Suprapubic skin (tissue), 4 donors: ENCODE measurements around the gene NAGK. TPM values are rescaled to one million over a fixed set of nuclear protein-coding genes. Genes with fewer than 3 reads are reported as not detected.

Source experiments
- DNase-seq, 2 donors: peaks; one replicate each; pipeline ENCODE4 v3.0.0-alpha.2; 2019; ENCODE audit warnings: low spot score in 2 of 2
- H3K27ac ChIP-seq: fragments of 200-600 bp; sonication (generic); one replicate; pipeline ENCODE4 v1.5.1; 2019
- H3K27me3 ChIP-seq: fragments of 200-600 bp; sonication (generic); one replicate; pipeline ENCODE4 v1.5.1; 2019
- H3K36me3 ChIP-seq: fragments of 200-600 bp; sonication (generic); one replicate; pipeline ENCODE4 v1.5.1; 2019
- H3K4me1 ChIP-seq: fragments of 200-600 bp; sonication (generic); one replicate; pipeline ENCODE4 v1.5.1; 2019
- H3K4me3 ChIP-seq: fragments of 200-600 bp; sonication (generic); one replicate; pipeline ENCODE4 v1.5.1; 2019; ENCODE audit warnings: mild to moderate bottlenecking
- H3K9me3 ChIP-seq: fragments of 200-600 bp; sonication (generic); one replicate; pipeline ENCODE4 v1.5.1; 2019
- EP300 ChIP-seq: sonication (generic); formaldehyde crosslinking; IDR thresholded peaks from one replicate; pipeline ENCODE4 v1.6.1; 2017; ENCODE audit warnings: antibody characterized with exemption
- POLR2A ChIP-seq, 2 donors: fragments of 450-650 bp; IDR thresholded peaks; one replicate each; pipeline ENCODE4 v1.6.1; 2017; ENCODE audit warnings: antibody characterized with exemption in 2 of 2, mild to moderate bottlenecking in 2 of 2, moderate library complexity in 2 of 2
- POLR2AphosphoS5 ChIP-seq, 3 donors: sonication (generic); formaldehyde crosslinking; IDR thresholded peaks; one replicate each; pipeline ENCODE4 v1.6.1; 2017; ENCODE audit warnings: antibody characterized with exemption in 3 of 3
- WGBS: methylation state at CpG from one replicate; pipeline ENCODE4 v1.1.5; 2018; 5-methylcytosine and 5-hydroxymethylcytosine counted together
- total RNA-seq, 4 donors: library from RNA; depleted of rRNA; stranded (reverse); fragments of >200 nt; gene quantifications; one replicate each; pipeline ENCODE4 v1.1.0, GENCODE V29; 2016
- TF ChIP-seq, protein P1 (sequence below), 2 donors: fragments of 200-600 bp in 1 of 2; fragments of 450-650 bp in 1 of 2; sonication (generic) in 1 of 2; IDR thresholded peaks; one replicate each; pipeline ENCODE4 v1.5.1; 2016 to 2019; ENCODE audit warnings: antibody characterized with exemption in 2 of 2, mild to moderate bottlenecking in 1 of 2, moderate library complexity in 1 of 2

Gene NAGK
- total RNA-seq, 4 donors from 2014 or later, result 122 to 233 (median 153) TPM

DNA sequence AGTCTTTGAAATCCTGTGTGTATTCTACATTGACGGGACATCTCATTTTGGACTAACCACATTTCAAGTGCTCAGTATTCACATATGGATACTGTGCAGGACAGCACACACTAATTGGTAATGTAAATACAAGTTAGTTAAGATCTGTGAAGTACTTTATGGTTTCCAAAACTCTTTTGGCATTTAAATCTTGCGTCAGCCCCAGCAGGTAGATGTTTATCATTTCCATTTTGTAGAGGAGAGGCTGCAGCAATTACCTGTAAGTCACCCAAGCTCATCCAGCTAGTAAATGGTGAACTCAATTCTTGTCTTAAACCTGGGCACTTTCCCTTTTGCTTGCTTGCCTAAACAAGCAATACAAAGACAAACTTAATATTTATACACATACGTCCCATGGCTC is 1.6 kb upstream of the NAGK start:
- WGBS, result 58% methylated on average over 3 of the region's 3 CpGs
- no peak overlapping the region for H3K4me3 ChIP-seq
- no peaks in the 10 kb centered on the region for H3K27me3 ChIP-seq
- H3K9me3 ChIP-seq, result no peaks in the 10 kb centered on the region
- peaks cover 73% of the 10 kb centered on the region for H3K4me1 ChIP-seq
- TF ChIP-seq EP300 (no peak), POLR2AphosphoS5 (IDR thresholded peaks at IDR 0.05) (no peak), POLR2A (IDR thresholded peaks at IDR 0.05) (no peak)
- TF ChIP-seq, protein P1, sequence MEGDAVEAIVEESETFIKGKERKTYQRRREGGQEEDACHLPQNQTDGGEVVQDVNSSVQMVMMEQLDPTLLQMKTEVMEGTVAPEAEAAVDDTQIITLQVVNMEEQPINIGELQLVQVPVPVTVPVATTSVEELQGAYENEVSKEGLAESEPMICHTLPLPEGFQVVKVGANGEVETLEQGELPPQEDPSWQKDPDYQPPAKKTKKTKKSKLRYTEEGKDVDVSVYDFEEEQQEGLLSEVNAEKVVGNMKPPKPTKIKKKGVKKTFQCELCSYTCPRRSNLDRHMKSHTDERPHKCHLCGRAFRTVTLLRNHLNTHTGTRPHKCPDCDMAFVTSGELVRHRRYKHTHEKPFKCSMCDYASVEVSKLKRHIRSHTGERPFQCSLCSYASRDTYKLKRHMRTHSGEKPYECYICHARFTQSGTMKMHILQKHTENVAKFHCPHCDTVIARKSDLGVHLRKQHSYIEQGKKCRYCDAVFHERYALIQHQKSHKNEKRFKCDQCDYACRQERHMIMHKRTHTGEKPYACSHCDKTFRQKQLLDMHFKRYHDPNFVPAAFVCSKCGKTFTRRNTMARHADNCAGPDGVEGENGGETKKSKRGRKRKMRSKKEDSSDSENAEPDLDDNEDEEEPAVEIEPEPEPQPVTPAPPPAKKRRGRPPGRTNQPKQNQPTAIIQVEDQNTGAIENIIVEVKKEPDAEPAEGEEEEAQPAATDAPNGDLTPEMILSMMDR (IDR thresholded peaks at IDR 0.05), result no peak
- no peaks in the 10 kb centered on the region for H3K36me3 ChIP-seq
- DNase-seq, result no peak
- peak overlapping the region; percentile 83 for H3K27ac ChIP-seq

DNA sequence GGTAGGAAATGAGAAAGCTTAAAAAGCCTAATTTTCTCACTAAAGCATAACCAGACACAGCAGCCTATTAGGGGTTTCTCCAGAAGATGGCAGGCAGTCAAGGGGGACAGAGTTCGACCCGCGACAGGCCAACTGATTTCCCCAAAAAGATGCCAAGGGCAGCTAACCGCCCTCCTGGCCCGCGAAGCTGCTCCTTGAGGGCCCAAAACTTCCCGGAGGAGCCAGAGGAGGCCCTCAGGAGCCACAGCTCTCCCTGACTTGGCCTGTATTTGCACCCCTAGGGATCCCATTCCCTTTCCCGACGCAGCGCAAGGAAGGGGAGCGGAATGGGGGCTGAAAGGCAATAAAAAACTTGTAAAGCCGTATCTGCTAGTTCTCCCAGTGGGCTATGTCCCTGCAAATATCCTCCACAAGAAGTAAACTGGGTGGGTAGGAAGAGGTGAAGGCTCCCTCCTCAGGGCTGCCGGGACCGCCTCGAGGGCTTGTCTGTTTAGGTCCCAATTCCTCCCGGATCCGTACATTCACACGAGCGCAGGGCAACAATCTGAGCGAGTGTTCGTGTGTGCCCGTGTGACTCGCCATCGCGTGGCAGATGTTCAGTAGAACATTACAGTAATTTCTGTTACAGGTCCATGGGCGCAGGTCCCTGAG is 756 bp upstream of the NAGK start:
- WGBS, result 6% methylated on average over 18 of the region's 26 CpGs
- H3K27ac ChIP-seq, result peak overlapping the region; percentile 83
- peaks cover 78% of the 10 kb centered on the region for H3K4me1 ChIP-seq
- H3K36me3 ChIP-seq, result peaks cover under 1% of the 10 kb centered on the region
- peak overlapping the region; percentile 87 for H3K4me3 ChIP-seq
- no peak for DNase-seq
- no peaks in the 10 kb centered on the region for H3K9me3 ChIP-seq
- TF ChIP-seq POLR2A (IDR thresholded peaks at IDR 0.05) (no peak), EP300 (no peak), POLR2AphosphoS5 (IDR thresholded peaks at IDR 0.05) (no peak)
- TF ChIP-seq, protein P1 (IDR thresholded peaks at IDR 0.05), result no peak
- no peaks in the 10 kb centered on the region for H3K27me3 ChIP-seq

DNA sequence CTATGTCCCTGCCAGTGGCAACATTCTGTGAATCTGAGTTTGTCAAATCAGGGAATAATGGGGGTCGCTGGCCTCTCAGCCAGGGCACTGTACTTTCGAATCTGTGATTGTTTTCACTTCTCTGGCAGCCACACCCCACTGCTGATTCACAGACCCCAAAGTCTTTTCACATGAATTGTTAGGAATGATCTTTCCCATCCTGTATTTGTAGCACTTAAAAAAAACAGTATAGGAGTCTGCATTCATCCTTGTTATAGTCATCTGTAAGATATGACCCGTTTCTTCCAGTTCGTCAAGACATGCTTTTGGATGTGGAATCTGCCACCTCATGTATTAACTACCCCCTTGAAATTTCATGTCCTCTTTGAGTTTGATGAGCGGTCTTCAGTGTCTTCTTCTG is 928 bp downstream of the NAGK start:
- Histone ChIP-seq H3K27ac (peak overlapping the region; percentile 83), H3K27me3 (no peaks in the 10 kb centered on the region)
- 32% methylated on average over 5 of the region's 5 CpGs for WGBS

DNA sequence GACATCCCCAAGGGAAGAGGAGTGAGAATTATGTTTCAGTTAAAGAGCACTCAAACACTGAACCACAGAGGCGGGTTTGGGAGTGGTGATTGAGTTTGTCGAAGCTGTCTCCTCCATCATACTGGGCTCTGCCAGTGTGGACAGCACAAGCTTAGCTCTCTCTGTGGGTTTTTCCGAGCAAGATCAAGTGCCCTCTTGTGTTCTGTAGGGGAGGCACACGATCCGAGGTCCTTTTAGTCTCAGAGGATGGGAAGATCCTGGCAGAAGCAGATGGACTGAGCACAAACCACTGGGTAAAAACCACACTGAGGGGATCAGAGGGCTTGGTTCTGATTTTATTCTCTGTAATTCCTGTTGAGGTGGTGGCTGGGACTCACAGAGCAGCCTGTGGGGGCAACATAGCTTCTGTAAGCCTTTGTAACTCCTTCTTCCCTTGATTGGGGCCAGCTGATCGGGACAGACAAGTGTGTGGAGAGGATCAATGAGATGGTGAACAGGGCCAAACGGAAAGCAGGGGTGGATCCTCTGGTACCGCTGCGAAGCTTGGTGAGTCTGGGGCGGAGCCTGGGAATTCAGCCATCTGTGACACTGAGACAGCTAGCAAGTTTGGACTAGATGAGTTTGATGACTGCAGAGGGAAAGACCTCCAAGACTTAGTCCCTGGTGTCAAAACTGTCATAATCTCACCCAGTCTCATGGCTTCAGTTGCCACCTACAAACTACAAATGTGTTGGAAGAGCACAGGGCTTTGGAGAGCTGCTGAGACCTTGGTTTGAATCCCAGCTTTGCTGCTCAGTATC is 2.0 kb downstream of the NAGK start:
- TF ChIP-seq EP300, result no peak
- no peak for TF ChIP-seq POLR2A (IDR thresholded peaks at IDR 0.05)
- TF ChIP-seq, protein P1 (IDR thresholded peaks at IDR 0.05), result peak in 1 of 2 donors; percentile 31
- no peak for TF ChIP-seq POLR2AphosphoS5 (IDR thresholded peaks at IDR 0.05)
- H3K4me1 ChIP-seq, result peaks cover 61% of the 10 kb centered on the region

More for the DNA sequence above, 928 bp downstream of the NAGK start:
- peaks cover 70% of the 10 kb centered on the region for H3K4me1 ChIP-seq
- TF ChIP-seq, protein P1 (IDR thresholded peaks at IDR 0.05), result no peak
- no peak for TF ChIP-seq POLR2A (IDR thresholded peaks at IDR 0.05)
- TF ChIP-seq POLR2AphosphoS5 (IDR thresholded peaks at IDR 0.05), result no peak
- no peak for TF ChIP-seq EP300
- H3K4me3 ChIP-seq, result peak overlapping the region; percentile 87
- DNase-seq, result no peak
- peaks cover 17% of the 10 kb centered on the region for H3K36me3 ChIP-seq
- H3K9me3 ChIP-seq, result no peaks in the 10 kb centered on the region

More for the DNA sequence above, 2.0 kb downstream of the NAGK start:
- 36% methylated on average over 10 of the region's 10 CpGs for WGBS
- Histone ChIP-seq H3K9me3 (no peaks in the 10 kb centered on the region), H3K27ac (no peak overlapping the region), H3K4me3 (peak overlapping the region; percentile 19), H3K27me3 (no peaks in the 10 kb centered on the region), H3K36me3 (peaks cover 26% of the 10 kb centered on the region)
- DNase-seq, result no peak
